ENCODE data around the gene SENP5.

GRCh38 chr3:196932600-196932999 lies 64.9 kb downstream of the SENP5 start:
- TF ChIP-seq CTCF (IDR thresholded peaks at IDR 0.05): no peak
- no peak for TF ChIP-seq ZFX (IDR thresholded peaks at IDR 0.05; ENCODE audit: borderline replicate concordance)
